NCI-H2171 treated with DMSO at 0.1 percent for 48 hours (cell line): ENCODE results near the gene CCDC8.
"Not testable (repeated sequence)": the region's sequence is repeated elsewhere in the genome, so short reads cannot be mapped to it uniquely, and the experiment has no call there.

Experiments
- DNase-seq: peaks from one replicate; lab custom pipeline; 2025; lab: John Stamatoyannopoulos, UW

CCDC8 gene

GRCh38 chr19:46428239-46429135, 15.1 kb upstream of the CCDC8 start, which contains the start of gene PNMA8C:
Gene PNMA8C (minus strand): TSS chr19:46428936. CDS start chr19:46428359, 577 bp downstream.
- no peak for DNase-seq

- no peak for DNase-seq
Measured at GRCh38 chr19:46427518-46428045, 14.2 kb upstream of the CCDC8 start.

GRCh38 chr19:46426506-46427162, 13.3 kb upstream of the CCDC8 start:
- peak; percentile 89 for DNase-seq

GRCh38 chr19:46426035-46426505, 12.7 kb upstream of the CCDC8 start:
- DNase-seq, result peak; percentile 59

GRCh38 chr19:46423188-46423587, 9.8 kb upstream of the CCDC8 start:
- no peak for DNase-seq

- DNase-seq, result no peak
Measured at GRCh38 chr19:46422344-46422743, 9.0 kb upstream of the CCDC8 start.

GRCh38 chr19:46420056-46420455, 6.7 kb upstream of the CCDC8 start:
- DNase-seq, result no peak

GRCh38 chr19:46415804-46416709, 2.7 kb upstream of the CCDC8 start:
- DNase-seq, result peak; percentile 71

GRCh38 chr19:46414899-46415298, 1.5 kb upstream of the CCDC8 start:
- DNase-seq, result not testable (repeated sequence)

- DNase-seq, result peak; percentile 29
Measured at GRCh38 chr19:46412650-46413261, 608 bp downstream of the CCDC8 start.

GRCh38 chr19:46411925-46412649, 1.3 kb downstream of the CCDC8 start:
- peak; percentile 52 for DNase-seq

- no peak for DNase-seq
Measured at GRCh38 chr19:46411088-46411924, 2.1 kb downstream of the CCDC8 start.

GRCh38 chr19:46410205-46411087, 2.9 kb downstream of the CCDC8 start:
- DNase-seq, result no peak

GRCh38 chr19:46409191-46409590, 4.2 kb downstream of the CCDC8 start:
- no peak for DNase-seq

- DNase-seq, result peak; percentile 46
Measured at GRCh38 chr19:46408664-46409039, 4.7 kb downstream of the CCDC8 start.

GRCh38 chr19:46407856-46408663, 5.3 kb downstream of the CCDC8 start:
- peak; percentile 46 for DNase-seq

- peak; percentile 44 for DNase-seq
Measured at GRCh38 chr19:46406976-46407375, 6.4 kb downstream of the CCDC8 start.
